PFSK-1 (cell line): Measurements from ENCODE around the gene OR6M1.

Experiments
- TAF1 ChIP-seq: IDR thresholded peaks from 2 replicates; pipeline ENCODE4 v1.6.1; 2012; ENCODE audit warnings: low read length, control low read depth, borderline replicate concordance; ENCODE audit not compliant: insufficient read depth
- TF ChIP-seq, protein P1 (sequence below), 2 experiments: IDR thresholded peaks; 2 replicates each; pipeline versions ENCODE4 v1.6.1 to v1.8.0; 2011 to 2012; ENCODE audit warnings: low read depth in 2 of 2, low read length in 2 of 2, control low read depth in 1 of 2, inconsistent platforms in 1 of 2, mild to moderate bottlenecking in 1 of 2, moderate library complexity in 1 of 2; ENCODE audit not compliant: insufficient read depth in 1 of 2

DNA sequence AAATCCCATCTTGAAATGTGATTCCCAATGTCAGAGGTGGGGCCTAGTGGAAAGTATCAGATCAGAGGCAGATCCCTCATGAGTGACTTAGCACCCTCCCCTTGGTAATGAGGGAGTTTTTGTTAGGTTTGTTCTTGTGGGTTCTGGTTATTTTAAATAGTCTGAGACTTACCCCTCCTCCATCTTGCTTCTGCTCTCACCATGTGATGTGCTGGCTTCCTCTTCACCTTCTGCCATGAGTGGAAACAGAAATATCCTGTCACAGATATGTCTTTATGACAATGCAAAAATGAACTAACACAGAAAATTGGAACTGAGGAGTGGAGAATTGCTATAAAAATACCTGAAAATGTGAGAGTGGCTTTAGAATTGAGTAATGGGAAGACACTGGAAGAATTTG is 46.2 kb upstream of the OR6M1 start:
- TF ChIP-seq TAF1: no peak
- TF ChIP-seq, protein P1, sequence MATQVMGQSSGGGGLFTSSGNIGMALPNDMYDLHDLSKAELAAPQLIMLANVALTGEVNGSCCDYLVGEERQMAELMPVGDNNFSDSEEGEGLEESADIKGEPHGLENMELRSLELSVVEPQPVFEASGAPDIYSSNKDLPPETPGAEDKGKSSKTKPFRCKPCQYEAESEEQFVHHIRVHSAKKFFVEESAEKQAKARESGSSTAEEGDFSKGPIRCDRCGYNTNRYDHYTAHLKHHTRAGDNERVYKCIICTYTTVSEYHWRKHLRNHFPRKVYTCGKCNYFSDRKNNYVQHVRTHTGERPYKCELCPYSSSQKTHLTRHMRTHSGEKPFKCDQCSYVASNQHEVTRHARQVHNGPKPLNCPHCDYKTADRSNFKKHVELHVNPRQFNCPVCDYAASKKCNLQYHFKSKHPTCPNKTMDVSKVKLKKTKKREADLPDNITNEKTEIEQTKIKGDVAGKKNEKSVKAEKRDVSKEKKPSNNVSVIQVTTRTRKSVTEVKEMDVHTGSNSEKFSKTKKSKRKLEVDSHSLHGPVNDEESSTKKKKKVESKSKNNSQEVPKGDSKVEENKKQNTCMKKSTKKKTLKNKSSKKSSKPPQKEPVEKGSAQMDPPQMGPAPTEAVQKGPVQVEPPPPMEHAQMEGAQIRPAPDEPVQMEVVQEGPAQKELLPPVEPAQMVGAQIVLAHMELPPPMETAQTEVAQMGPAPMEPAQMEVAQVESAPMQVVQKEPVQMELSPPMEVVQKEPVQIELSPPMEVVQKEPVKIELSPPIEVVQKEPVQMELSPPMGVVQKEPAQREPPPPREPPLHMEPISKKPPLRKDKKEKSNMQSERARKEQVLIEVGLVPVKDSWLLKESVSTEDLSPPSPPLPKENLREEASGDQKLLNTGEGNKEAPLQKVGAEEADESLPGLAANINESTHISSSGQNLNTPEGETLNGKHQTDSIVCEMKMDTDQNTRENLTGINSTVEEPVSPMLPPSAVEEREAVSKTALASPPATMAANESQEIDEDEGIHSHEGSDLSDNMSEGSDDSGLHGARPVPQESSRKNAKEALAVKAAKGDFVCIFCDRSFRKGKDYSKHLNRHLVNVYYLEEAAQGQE (IDR thresholded peaks at IDR 0.05; ENCODE audit: insufficient read depth in 1 of 2, low read depth in 2 of 2, low read length in 2 of 2): no peak
